Fibroblast of upper back skin (primary cell): ENCODE results near the gene PCSK7.
"Not testable (repeated sequence)": the region's sequence is repeated elsewhere in the genome, so short reads cannot be mapped to it uniquely, and the experiment has no call there.

Experiments used
- DNase-seq: peaks from one replicate; pipeline ENCODE4 v3.0.0-alpha.2; 2013

PCSK7 gene

DNA sequence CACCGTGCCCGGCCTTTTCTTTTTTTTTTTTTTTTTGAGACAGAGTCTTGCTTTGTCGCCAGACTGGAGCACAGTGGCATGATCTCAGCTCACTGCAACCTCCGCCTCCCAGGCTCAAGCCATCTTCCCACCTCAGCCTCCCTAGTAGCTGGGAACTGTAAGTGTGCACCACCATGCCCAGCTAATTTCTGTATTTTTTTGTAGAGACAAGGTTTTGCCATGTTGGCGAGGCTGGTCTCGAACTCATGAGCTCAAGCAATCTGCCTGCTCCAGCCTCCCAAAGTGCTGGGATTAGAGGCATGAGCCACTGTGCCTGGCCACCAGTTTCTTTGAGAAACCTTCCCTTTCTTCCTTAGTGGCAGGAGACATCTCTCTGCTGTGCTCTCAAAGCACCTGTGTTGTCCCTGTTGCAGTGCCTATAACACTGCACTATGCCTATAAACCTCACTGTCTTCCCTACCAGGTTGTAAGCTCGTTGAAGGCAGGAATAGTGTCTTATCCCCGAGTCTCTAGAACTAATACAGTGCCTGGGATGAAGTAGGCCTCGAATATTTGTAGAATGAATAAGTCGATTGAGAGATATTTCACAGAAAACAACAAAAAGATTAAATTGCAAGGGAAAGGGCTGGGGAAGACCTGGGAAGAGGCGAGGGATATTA lies 19.0 kb downstream of the PCSK7 start:
- DNase-seq = no peak

DNA sequence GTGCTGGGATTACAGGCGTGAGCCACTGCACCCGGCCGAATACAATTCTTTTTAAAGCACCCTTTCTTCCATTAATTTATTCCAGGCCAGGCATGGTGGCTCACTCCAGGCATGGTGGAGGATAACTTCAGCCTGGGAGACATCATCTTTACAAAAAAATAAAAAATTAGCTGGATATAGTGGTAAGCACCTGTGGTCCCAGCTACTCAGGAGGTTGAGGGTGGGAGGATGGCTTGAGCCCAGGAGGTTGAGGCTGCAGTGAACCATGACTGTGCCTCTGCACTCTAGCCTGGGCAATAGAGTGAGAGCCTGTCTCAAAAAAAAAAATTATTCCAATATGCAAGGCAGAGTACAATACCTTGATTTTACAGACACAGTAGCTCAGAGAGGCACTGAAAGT lies 21.3 kb downstream of the PCSK7 start:
- DNase-seq = peak; percentile 9

DNA sequence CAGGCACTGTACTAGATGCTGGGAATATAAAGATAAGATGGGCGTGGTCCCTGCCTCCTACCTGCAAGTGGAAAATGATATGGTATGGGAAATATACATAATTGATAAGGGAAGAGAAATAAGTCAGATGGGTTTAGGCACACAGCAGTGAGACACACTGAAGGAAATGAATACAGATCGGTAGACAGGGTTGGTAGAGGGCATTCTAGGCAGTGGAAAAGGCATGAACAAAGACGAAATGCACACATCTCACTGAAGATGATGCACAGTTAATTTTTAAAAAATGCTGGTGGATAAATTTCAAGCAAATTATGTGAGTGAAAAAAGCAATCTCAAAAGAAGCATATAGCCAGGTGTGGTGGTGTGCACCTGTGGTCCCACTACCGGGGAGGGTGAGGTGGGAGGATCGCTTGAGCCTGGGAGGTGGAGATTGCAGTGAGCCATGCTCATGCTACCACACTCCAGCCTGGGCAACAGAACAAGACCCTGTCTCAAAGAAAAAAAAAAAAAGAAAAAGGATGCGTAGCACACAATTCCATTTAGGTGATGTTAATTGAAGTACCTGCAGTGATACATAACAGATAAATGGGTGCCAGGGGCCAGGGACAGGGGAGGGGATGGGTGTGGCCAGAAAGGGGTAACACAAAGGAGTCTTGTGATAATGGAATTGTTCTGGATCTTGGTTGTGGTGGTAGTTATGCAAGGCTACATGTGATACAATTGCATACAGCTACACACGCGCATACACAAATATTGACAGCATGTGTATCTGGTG lies 22.3 kb downstream of the PCSK7 start:
- peak; percentile 56 for DNase-seq

DNA sequence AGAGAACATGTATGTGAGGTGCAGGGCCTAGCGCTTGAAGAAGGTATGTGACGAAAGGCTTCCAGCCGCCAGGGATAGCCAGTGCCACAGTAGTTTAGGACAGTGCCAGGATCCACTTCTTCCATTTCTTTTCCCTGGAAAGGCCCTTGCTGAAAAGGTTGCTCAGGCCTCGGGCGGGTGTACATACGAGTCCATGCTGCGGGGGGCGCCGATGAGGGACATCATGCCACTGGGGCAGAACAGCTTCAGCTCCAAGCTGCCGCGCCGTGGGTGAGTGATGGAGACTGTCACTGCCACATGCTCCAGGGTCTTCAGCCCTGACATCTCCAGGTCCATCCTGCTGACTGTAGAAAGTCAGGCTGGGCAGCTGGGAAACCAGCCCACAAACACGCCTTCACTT lies 23.2 kb downstream of the PCSK7 start:
- peak; percentile 42 for DNase-seq

DNA sequence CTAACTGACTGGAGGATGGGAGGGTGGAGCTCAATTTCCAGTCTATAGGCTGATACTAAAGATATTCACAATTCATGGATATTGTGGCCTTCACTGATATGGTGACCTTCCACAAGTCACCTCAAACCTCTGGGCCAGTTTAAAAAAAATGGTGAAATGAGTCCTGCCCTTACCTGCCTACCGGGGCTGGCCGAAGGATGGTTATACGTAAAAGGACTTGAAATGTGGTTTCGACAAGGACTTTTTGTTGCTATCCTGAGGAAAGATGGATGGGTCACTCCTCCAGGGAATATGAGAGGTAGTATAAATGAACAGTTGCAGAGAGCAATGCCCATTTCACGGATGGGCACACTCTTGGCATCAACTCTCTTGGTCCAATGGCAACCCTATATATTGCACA lies 24.4 kb downstream of the PCSK7 start:
- DNase-seq = not testable (repeated sequence)

DNA sequence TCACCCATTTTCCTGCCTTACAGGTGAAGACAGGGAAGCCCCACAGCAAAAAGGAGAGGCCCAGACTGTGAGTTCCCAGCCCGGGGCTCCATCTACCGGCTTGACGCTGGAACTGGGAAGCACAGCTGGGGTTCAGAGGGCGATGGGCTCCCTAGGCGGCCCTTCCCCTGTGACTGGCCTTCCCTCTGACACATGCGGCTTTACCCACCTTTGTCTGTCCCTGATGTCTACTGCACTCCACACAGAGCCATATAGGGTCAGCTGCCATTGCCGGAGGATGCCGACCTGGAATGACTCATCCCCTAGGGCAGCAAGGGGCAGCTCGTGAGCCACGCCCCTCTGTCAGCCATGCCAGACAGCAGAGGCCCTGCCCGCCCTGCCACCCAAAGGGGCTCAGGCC lies 25.0 kb downstream of the PCSK7 start:
- not testable (repeated sequence) for DNase-seq

DNA sequence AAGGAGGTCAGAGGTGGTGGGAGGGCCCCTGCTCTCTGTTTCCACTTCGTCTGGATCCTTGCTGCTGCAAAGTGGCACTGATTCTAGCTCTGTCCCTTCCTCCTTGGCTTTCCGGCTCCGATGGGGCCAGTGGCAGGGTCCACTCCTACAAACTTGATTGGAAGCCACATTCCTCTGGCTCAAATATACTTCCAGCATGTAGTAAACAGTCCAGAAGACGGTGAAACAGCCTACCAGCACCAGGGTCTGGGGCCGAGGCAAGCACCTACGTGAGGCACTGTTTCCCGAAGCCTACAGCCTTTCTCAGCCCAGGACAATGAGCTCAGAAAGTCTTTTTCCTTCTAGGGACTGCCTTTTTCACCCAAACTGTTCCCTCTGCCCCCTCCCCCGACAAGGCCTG lies 25.8 kb downstream of the PCSK7 start:
- DNase-seq = peak; percentile 12

DNA sequence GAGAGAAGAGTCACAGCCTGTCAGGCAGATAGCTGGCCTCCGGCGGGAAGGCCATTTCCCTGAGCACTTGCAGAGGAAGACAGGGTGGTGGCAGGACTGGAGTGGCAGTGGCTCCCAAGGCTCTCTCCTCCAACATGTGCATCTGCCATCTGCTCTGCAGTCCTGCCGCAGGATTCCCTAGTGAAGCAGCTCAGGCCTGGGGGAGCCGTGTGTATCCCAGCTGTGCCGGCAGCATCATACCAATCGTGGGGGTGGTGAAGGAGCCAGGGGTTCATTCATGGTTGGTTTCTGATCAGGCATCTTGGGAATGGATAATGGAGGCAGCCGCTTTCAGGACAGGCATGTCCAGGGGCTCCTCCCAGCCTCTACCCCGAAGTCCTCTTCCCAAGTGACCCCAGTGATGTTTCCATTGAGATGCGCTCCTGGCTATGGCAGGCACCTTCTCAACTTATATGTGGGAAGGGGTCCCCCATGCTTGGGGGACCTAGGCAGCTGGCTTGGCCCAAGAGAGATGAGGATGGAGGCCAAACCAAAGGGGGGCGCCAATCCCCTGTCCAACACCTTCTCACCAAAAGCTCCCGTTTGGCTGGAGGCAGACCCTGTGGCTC lies 26.6 kb downstream of the PCSK7 start:
- peak; percentile 7 for DNase-seq

DNA sequence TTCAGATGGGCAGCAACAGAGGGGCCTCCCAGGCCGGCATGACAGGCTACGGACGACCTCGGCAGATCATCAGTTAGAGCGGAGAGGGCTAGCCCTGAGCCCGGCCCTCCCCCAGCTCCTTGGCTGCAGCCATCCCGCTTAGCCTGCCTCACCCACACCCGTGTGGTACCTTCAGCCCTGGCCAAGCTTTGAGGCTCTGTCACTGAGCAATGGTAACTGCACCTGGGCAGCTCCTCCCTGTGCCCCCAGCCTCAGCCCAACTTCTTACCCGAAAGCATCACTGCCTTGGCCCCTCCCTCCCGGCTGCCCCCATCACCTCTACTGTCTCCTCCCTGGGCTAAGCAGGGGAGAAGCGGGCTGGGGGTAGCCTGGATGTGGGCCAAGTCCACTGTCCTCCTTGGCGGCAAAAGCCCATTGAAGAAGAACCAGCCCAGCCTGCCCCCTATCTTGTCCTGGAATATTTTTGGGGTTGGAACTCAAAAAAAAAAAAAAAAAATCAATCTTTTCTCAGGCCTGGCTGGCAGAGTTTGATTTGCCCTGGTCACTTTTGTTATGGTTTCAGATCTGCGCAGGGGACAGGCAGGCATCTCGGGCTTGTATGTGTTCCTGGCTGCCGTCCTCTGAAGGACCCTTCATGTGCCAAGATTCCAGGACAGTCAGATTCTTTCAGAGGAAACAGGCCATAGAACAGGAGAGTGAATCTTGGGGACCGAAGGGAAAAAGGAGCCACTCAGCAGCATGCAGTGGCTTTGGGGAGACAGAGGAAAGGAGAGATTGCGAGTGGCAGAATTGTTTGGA lies 27.4 kb downstream of the PCSK7 start:
- DNase-seq = peak; percentile 14

DNA sequence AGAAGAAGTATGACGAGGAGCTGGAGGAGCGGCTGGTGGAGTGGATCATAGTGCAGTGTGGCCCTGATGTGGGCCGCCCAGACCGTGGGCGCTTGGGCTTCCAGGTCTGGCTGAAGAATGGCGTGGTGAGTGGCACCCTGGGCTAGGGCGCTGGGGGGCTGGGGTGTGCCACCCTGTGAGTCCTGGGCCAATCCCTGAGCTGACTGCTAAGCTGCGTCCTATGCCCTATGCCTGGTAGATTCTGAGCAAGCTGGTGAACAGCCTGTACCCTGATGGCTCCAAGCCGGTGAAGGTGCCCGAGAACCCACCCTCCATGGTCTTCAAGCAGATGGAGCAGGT lies 28.8 kb downstream of the PCSK7 start:
- DNase-seq = no peak

DNA sequence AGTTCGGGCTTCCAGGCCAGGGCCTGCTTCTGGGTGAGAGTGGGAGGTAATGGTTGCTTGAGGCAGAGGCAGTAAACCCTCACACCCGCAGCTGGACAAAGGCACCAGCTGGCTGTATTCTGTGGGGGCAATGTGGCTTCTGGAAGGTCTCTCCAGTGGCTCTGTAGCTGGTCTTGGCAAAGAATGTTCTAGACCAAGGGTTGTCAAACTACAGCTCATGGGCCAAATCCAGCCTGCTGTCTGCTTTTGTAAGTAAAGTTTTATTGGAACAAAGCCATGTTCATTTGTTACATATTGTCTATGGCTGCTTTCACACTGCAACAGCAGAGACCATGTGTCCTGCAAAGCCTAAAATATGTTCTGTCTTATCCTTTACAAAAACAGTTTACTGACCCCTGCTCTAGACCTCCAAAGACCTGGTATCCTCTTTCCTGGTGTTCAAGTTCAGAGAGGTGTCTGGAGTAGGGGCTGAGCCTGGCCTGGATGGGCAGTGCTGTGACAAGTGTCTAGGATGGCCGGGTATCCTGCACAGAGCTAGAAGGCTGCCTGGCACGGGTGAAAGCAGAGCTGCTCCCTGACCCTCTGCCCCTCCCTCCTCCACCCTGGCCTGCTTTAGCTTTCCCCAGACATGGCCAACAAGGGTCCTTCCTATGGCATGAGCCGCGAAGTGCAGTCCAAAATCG lies 29.3 kb downstream of the PCSK7 start:
- DNase-seq = peak; percentile 16

DNA sequence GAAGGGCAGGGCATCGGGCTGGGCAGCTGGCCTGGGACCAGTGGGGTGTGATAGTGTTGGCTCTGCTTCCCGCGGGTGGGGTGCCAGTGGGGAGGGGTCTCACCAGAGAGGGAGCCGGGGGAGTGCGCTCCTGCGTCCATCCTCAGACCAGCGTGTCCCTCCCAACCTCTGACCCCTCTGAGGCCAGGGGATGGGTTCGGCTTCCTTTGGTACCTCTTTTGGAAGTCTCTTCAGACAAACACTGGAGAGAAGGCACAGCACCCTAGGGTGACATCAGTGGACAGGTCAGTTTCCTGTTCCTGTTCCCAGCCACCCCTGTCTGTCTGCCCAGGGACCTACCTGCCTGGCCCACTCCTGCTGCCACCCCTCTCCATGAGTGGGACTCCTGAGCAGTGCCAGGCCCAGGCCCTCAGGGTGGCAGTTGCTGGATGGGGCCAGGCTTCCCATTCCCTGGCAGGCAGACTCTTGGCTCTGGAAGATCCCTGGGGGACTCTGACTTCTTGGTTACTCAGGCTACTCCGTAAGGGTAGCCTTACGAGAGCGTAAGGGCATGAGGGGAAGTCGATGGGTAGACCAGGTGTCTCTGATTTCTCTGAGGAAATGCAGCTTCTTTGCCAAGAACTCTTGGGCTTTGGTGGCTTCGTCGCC lies 30.1 kb downstream of the PCSK7 start:
- DNase-seq = peak; percentile 32

DNA sequence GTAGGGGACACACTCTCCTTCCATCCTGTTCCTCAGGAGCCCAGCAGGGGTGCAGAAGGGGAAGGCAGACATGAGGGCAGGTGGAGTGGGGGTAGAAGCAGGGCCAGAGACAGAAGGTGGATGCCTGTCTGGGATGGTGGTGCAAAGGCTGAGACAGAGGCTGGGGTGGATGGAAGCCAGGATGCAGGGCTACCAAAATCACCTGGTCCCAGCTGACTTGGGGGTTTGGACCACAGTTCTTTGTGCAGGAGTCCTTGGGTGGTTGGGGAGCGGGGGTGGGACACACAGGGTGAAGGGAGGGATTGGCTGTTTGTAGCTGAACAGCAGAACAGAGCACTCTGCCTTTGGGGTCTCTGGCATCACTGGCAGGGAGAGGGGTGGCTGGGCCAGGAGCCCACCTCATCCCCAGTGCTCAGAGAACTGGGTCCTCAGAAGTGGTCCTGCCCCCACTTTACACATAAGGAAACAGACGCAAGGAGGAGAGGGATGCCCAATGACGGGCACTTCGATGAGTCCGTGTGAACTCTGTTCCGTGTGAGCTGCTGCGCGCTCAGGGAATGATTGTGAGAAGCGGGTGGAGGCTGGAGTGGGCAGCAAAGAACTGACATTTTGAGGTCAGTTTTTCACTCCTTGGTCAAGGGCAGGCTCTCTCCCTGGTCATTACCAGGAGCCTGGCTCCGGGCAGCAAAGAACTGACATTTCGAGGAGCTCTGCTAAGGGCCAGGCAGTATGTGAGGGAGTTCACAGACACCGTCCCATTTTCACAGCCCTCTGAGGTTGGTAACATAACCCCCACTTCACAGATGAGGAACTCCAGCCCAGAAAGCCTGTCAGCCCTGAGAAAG lies 30.8 kb downstream of the PCSK7 start:
- peak; percentile 30 for DNase-seq

DNA sequence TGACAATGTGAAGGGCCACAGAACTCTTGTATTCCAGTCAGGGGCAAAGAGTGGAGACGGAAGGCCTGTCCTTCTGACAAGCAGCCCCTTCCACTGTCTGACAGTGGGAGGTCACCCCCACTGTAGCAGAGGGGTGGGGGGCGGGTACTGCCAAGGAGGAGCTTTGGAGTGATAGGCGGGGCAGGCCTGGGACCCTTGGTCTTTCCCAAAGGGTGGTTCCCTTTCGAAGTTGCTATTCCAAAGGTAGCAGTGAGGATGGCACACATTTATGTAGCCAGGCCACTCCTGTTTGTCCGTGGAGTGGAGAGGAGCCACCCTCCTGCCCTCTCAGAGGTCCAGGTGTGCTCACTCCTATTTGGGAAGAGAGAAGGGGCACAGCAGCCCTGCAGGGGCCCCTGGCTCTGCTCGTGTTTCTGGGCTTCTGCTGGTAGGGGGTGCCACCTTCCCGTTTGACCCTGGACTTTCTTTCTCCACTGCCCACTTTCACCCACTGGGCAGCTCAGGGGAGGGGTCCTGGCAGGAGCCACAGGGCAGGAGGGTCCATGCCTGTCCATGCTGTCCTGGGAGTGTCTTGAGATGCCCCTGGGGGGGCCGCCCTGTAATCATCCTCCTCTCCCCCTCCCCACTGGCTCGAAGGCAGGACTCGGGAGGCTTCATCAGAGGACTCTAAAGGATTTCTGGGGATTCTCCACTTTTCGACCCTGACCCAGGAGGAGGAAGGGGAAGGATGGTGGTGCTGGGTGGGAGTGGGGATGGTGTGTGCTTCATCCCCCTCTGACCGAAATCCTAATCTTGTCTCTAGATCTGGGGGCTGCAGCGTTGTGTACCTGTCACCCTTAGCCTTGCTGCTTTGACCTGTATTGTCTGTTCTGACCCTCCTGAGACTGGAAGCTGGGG lies 31.7 kb downstream of the PCSK7 start:
- DNase-seq = peak; percentile 51

DNA sequence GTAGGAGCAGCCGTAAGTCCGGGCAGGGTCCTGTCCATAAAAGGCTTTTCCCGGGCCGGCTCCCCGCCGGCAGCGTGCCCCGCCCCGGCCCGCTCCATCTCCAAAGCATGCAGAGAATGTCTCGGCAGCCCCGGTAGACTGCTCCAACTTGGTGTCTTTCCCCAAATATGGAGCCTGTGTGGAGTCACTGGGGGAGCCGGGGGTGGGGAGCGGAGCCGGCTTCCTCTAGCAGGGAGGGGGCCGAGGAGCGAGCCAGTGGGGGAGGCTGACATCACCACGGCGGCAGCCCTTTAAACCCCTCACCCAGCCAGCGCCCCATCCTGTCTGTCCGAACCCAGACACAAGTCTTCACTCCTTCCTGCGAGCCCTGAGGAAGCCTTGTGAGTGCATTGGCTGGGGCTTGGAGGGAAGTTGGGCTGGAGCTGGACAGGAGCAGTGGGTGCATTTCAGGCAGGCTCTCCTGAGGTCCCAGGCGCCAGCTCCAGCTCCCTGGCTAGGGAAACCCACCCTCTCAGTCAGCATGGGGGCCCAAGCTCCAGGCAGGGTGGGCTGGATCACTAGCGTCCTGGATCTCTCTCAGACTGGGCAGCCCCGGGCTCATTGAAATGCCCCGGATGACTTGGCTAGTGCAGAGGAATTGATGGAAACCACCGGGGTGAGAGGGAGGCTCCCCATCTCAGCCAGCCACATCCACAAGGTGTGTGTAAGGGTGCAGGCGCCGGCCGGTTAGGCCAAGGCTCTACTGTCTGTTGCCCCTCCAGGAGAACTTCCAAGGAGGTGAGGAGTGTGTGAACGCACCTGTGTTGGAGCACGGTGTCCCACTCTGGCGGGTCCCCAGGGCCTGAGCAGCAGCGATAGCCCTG lies 32.6 kb downstream of the PCSK7 start, which contains the start of gene TAGLN:
TSS of gene TAGLN (plus strand) at position 318 of the 863 bp plus-strand sequence. CDS start 3,644 bp downstream, outside the sequence.
- DNase-seq = peak; percentile 99

DNA sequence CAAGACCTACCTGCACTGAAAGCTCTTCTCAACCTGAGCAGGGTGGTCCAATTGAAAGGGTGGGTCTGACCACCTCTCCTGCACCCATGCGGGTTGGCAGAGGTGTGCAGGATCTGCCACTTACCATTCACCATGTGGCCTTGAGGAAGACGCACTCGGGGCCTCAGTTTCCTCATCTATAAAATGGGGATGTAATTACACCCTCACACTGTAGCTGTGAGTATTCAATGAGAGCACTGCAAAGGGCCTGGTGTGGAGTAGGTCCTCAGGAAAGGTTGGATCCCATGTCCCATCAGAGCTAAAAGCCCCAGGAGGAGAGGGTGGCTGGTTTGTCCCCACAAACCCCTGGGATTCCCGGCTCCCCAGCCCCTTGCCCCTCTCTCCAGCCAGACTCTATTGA lies 33.3 kb downstream of the PCSK7 start:
- DNase-seq = no peak

DNA sequence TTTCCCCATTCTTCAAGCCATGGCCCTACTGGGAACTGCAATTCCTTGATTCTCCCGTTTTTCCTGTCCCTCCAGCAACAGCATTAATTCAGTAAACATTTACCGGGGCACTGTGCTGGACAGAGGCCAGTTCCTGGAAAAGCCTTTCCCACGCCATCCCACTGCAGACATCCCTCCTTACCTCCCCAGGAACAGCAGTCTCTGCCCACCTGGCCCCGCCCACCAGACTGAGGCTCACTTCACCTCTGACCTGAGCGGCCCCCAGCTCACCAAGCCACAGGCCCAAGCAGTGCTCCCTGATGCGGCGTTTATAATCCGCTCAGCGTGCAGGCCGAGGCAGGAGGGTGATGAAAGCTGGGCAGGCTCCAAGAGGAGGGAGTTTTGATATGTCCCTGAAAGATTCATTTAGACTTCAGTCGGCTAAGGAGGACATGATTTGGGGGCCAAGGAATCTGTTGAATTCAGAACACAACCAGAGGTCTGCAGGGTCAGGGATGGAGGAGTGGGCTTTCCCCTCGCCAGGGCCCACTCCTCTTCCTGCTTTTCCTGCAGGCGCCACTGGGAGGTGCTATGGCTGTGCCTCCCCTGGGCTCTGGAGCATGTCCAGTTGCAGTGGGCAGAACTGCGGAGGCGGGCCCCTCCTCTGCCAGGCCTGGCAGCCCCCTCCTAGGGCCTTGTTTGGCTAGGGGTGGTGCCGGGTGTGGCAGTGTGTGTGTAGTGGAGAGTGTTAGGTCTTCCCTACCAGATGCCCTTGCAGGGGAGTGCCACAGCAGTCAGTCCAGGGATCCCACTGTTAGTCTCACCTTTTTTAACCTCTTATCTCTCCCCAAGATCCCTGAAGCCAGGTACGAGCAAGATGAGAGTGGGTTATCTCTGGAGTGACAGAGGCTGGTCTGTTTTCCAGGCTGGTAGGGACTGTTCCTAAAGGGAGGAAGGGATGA lies 34.1 kb downstream of the PCSK7 start:
- peak; percentile 70 for DNase-seq

DNA sequence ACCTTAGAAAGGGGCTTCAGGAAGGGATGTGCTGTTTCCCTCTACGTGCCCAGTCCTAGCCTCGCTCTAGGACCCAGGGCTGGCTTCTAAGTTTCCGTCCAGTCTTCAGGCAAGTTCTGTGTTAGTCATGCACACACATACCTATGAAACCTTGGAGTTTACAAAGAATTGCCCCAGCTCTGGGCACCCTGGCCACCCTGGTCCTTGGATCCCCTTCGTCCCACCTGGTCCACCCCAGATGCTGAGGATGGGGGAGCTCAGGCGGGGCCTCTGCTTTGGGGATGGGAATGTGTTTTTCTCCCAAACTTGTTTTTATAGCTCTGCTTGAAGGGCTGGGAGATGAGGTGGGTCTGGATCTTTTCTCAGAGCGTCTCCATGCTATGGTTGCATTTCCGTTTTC lies 34.9 kb downstream of the PCSK7 start:
- no peak for DNase-seq
